CD4-positive, alpha-beta T cell (primary cell): Measurements from ENCODE around the gene CAMTA1. TPM values are rescaled to one million over a fixed set of nuclear protein-coding genes. Genes with fewer than 3 reads are reported as not detected.

Source experiments
- ATAC-seq: fragments of 200-7000 bp; cut with Tn5 transposase; one replicate; pipeline ENCODE4 v1.10.0; 2022; ENCODE audit warnings: mild to moderate bottlenecking; ENCODE audit not compliant: poor library complexity
- CTCF ChIA-PET: fragments of 350-600 bp; sonication (Branson Sonifier 250); formaldehyde crosslinking; loops from one replicate; lab custom pipeline; 2021; ENCODE audit warnings: antibody characterized with exemption, inconsistent platforms; lab: Charles Lee
- POLR2A ChIA-PET: fragments of 350-600 bp; sonication (Branson Sonifier 250); formaldehyde crosslinking; loops from one replicate; lab custom pipeline; 2021; ENCODE audit warnings: antibody characterized with exemption, inconsistent platforms; lab: Charles Lee
- DNase-seq, 14 experiments: peaks; one replicate each; pipeline ENCODE4 v3.0.0-alpha.2; 2013 to 2020; ENCODE audit warnings: mixed read lengths in 2 of 14
- H3K27ac ChIP-seq, 2 donors: one replicate each; pipeline versions ENCODE4 v1.5.1 to v1.7.0; 2013; ENCODE audit warnings: low read length in 2 of 2, low read depth in 1 of 2, mild to moderate bottlenecking in 1 of 2
- H3K27me3 ChIP-seq, 2 experiments: 1 replicate in 1 of 2; 2 replicates in 1 of 2; pipeline versions ENCODE4 v1.6.1 to v1.7.0; 2013; ENCODE audit warnings: low read length in 2 of 2, control low read depth in 1 of 2, mild to moderate bottlenecking in 1 of 2, moderate library complexity in 1 of 2; ENCODE audit not compliant: insufficient read depth in 2 of 2, control insufficient read depth in 1 of 2
- H3K36me3 ChIP-seq: one replicate; pipeline ENCODE4 v1.6.1; 2013; ENCODE audit warnings: low read length, control low read depth; ENCODE audit not compliant: insufficient read depth
- H3K4me1 ChIP-seq: one replicate; pipeline ENCODE4 v1.6.1; 2013; ENCODE audit warnings: low read length, control low read depth; ENCODE audit not compliant: insufficient read depth
- H3K4me3 ChIP-seq: one replicate; pipeline ENCODE4 v1.5.1; 2013; ENCODE audit warnings: mild to moderate bottlenecking, low read length, moderate library complexity
- H3K9me3 ChIP-seq, 2 experiments: 1 replicate in 1 of 2; 2 replicates in 1 of 2; pipeline versions ENCODE4 v1.6.1 to v1.7.0; 2013; ENCODE audit warnings: low read length in 2 of 2, mild to moderate bottlenecking in 2 of 2, control low read depth in 1 of 2, moderate library complexity in 1 of 2; ENCODE audit not compliant: control insufficient read depth in 1 of 2, insufficient read depth in 1 of 2
- H3K27ac Mint-ChIP-seq: one replicate; pipeline ENCODE4 v1.8.0; 2020; ENCODE audit warnings: mixed read lengths
- H3K27me3 Mint-ChIP-seq: one replicate; pipeline ENCODE4 v1.8.0; 2021; ENCODE audit warnings: mixed read lengths
- H3K36me3 Mint-ChIP-seq: one replicate; pipeline ENCODE4 v1.8.0; 2021; ENCODE audit warnings: low read depth, mixed read lengths
- H3K4me1 Mint-ChIP-seq: one replicate; pipeline ENCODE4 v1.8.0; 2021; ENCODE audit warnings: low read depth, mixed read lengths
- H3K4me3 Mint-ChIP-seq: one replicate; pipeline ENCODE4 v1.8.0; 2020; ENCODE audit warnings: mild to moderate bottlenecking, mixed read lengths
- H3K9me3 Mint-ChIP-seq: one replicate; pipeline ENCODE4 v1.8.0; 2020; ENCODE audit warnings: mixed read lengths
- CTCF ChIP-seq: fragments of 200-600 bp; IDR thresholded peaks from one replicate; pipeline ENCODE4 v1.8.0; 2022; ENCODE audit warnings: antibody characterized with exemption, mild to moderate bottlenecking
- intact Hi-C, 2 experiments: fragments of 100-400 bp; cut with DNase I in 1 of 2; cut with micrococcal nuclease in 1 of 2; formaldehyde crosslinking; loops; one replicate each; pipeline versions ENCODE4 v1.15.1 to v1.9.0; 2023 to 2025; cut with DNase I, micrococcal nuclease
- total RNA-seq, 174 experiments: library from RNA in 2 of 174; stranded (reverse) in 2 of 174; gene quantifications; one replicate each; pipeline ENCODE4 v1.2.3 and lab custom pipeline; 2021 to 2026

The CAMTA1 gene
- total RNA-seq, 2 experiments from 2014 or later = 38.6 to 39.3 TPM

GRCh38 chr1:7425771-7426170, 640.5 kb downstream of the CAMTA1 start:
- Histone ChIP-seq H3K36me3 (no peaks in the 10 kb centered on the region), H3K9me3 (peaks cover 0 to 3% of the 10 kb centered on the region in 2 experiments), H3K4me3 (no peak overlapping the region), H3K4me1 (no peaks in the 10 kb centered on the region), H3K27me3 (peaks cover 0 to 2% of the 10 kb centered on the region in 2 experiments), H3K27ac (no peak overlapping the region)
- ATAC-seq (no peak), DNase-seq (no peak)
- peaks cover 5% of the 10 kb centered on the region for H3K27me3 Mint-ChIP-seq
- no peaks in the 10 kb centered on the region for H3K4me1 Mint-ChIP-seq
- POLR2A ChIA-PET = no interaction called here
- TF ChIP-seq CTCF = no peak
- H3K36me3 Mint-ChIP-seq = no peaks in the 10 kb centered on the region
- no peak overlapping the region for H3K27ac Mint-ChIP-seq
- intact Hi-C loops = no loop called here
- H3K4me3 Mint-ChIP-seq = no peak overlapping the region
- no peaks in the 10 kb centered on the region for H3K9me3 Mint-ChIP-seq
- CTCF ChIA-PET = no interaction called here

- Histone ChIP-seq H3K4me1 (no peaks in the 10 kb centered on the region), H3K36me3 (no peaks in the 10 kb centered on the region), H3K9me3 (peaks cover 0 to 10% of the 10 kb centered on the region in 2 experiments), H3K27ac (no peak overlapping the region), H3K4me3 (no peak overlapping the region), H3K27me3 (peaks cover 0 to 2% of the 10 kb centered on the region in 2 experiments)
- intact Hi-C loops = no loop called here
- TF ChIP-seq CTCF = no peak
- no peak overlapping the region for H3K27ac Mint-ChIP-seq
- ATAC-seq = no peak
- H3K4me3 Mint-ChIP-seq = no peak overlapping the region
- ChIA-PET CTCF (no interaction called here), POLR2A (no interaction called here)
- no peak for DNase-seq
- H3K36me3 Mint-ChIP-seq = no peaks in the 10 kb centered on the region
- peaks cover 3% of the 10 kb centered on the region for H3K27me3 Mint-ChIP-seq
- no peaks in the 10 kb centered on the region for H3K4me1 Mint-ChIP-seq
- H3K9me3 Mint-ChIP-seq = no peaks in the 10 kb centered on the region
Measured at GRCh38 chr1:7426780-7427604, 641.7 kb downstream of the CAMTA1 start.

DNA sequence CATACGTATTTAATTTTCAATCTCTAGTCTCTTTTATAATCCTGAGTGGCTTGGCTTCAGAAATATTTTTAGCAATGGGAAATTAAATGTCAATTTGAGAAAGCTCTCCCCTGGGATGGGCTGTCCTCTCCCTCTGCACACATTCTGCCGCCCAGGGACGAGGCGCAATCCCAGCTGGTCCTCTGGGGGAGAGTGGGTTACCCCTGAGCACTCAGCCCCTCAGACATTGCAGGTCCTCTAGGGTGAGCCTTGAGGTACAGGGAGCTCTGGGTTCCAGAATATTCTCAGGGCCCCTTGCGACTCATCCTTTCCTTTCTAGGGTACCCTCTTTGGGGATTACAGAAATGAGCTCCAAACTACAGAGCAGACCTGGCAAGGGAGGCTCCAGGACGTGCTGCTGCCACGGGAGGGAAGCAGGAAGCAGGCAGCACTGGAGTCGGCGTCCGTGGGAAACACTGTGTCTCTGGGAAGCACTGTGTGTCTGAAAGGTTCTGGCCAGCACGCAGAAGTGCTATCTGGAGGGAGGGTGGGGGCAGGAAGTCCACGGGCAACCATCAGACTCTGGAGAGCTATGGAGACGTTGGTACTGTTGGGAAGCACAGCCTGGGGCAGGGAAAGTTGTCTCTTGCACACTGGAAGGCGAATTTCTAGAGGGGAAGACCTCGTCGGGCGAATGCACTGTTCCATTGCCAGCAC, 642.5 kb downstream of the CAMTA1 start:
- no peak overlapping the region for H3K4me3 Mint-ChIP-seq
- no peaks in the 10 kb centered on the region for H3K4me1 Mint-ChIP-seq
- POLR2A ChIA-PET = no interaction called here
- peaks cover 0 to 10% of the 10 kb centered on the region in 2 experiments for H3K9me3 ChIP-seq
- intact Hi-C loops = no loop called here
- no peak for TF ChIP-seq CTCF
- H3K4me1 ChIP-seq = no peaks in the 10 kb centered on the region
- no peaks in the 10 kb centered on the region for H3K36me3 Mint-ChIP-seq
- no peaks in the 10 kb centered on the region for H3K9me3 Mint-ChIP-seq
- CTCF ChIA-PET = no interaction called here
- H3K4me3 ChIP-seq = no peak overlapping the region
- no peak overlapping the region for H3K27ac ChIP-seq
- H3K27me3 Mint-ChIP-seq = no peaks in the 10 kb centered on the region
- no peaks in the 10 kb centered on the region for H3K36me3 ChIP-seq
- no peak for ATAC-seq
- DNase-seq = no peak
- H3K27ac Mint-ChIP-seq = no peak overlapping the region
- peaks cover 0 to 2% of the 10 kb centered on the region in 2 experiments for H3K27me3 ChIP-seq
